HUES64 (cell line): ENCODE results near the gene APH1A.

Experiments
- H3K27ac ChIP-seq: 2 replicates; pipeline ENCODE4 v1.7.0; 2013; ENCODE audit warnings: low read depth, low read length, inconsistent platforms
- H3K27me3 ChIP-seq: 2 replicates; pipeline ENCODE4 v1.6.1; 2013; ENCODE audit warnings: mild to moderate bottlenecking, low read length; ENCODE audit not compliant: insufficient read depth
- H3K36me3 ChIP-seq: 2 replicates; pipeline ENCODE4 v1.6.1; 2013; ENCODE audit warnings: mild to moderate bottlenecking, low read length; ENCODE audit not compliant: insufficient read depth
- H3K4me1 ChIP-seq: 2 replicates; pipeline ENCODE4 v1.6.1; 2013; ENCODE audit warnings: mild to moderate bottlenecking, low read length, moderate library complexity; ENCODE audit not compliant: insufficient read depth
- H3K4me3 ChIP-seq: 2 replicates; pipeline ENCODE4 v1.5.1; 2013; ENCODE audit warnings: mild to moderate bottlenecking, low read length, moderate library complexity
- H3K9ac ChIP-seq: 2 replicates; pipeline ENCODE4 v1.6.1; 2013; ENCODE audit warnings: mild to moderate bottlenecking, low read depth, low read length
- H3K9me3 ChIP-seq: 2 replicates; pipeline ENCODE4 v1.6.1; 2013; ENCODE audit warnings: low read depth, low read length; ENCODE audit not compliant: insufficient read depth
- WGBS: fragments of 150-250, 120-280 bp; methylation state at CpG from one replicate; pipeline ENCODE4 v1.1.7; 2013; ENCODE audit warnings: missing lambda C conversion rate; 5-methylcytosine and 5-hydroxymethylcytosine counted together

Gene APH1A

DNA sequence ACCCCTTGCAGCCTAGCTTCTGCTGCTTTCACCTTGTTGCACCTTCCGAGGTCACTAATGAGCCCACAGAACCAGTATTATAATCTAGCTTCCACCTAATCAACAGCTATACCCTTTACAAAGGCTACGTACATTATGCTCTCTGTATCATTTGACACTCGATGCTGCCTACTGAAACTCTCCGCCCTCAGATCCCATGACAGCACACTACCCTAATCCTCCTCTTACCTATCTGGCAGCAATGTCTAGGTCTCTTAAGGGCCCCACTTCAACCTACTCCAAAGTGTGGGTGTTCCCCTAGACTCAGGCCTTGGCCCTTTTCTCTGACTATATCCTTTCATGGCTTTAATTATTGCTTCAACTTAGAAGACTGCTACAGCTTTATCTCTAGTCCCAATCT is 20.0 kb upstream of the APH1A start:
- Histone ChIP-seq H3K27me3 (no peaks in the 10 kb centered on the region), H3K4me1 (peaks cover 6% of the 10 kb centered on the region; the same call in 1 of the 2 replicates), H3K27ac (no peak overlapping the region), H3K9ac (no peak overlapping the region), H3K9me3 (no peaks in the 10 kb centered on the region), H3K4me3 (no peak overlapping the region), H3K36me3 (peaks cover 25% of the 10 kb centered on the region)
- 92% methylated on average over 4 of the region's 4 CpGs for WGBS

DNA sequence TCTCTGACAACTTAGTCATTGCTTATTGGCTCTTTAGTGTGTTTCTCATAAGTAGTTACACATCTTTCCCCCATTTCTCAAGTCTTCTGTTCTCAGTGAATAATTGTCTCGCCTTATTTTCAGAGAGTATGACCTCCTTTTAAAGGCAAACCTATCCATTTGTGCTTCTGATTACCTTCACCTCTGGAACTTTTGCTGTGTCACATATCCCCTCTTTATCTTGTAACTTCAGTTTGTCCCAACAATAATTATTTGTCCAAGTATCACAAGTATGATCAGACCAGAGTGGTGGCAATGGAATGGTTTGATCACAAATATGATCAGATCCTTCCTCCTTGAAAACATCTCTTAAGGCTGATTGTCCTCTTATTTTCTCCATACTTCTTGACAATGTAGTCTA is 19.6 kb upstream of the APH1A start:
- Histone ChIP-seq H3K9ac (no peak overlapping the region), H3K36me3 (peaks cover 25% of the 10 kb centered on the region), H3K4me1 (peaks cover 5% of the 10 kb centered on the region; the same call in 1 of the 2 replicates), H3K4me3 (no peak overlapping the region), H3K27me3 (peaks cover 3% of the 10 kb centered on the region), H3K9me3 (no peaks in the 10 kb centered on the region), H3K27ac (no peak overlapping the region)
- 91% methylated on average over 1 of the region's 1 CpG for WGBS

DNA sequence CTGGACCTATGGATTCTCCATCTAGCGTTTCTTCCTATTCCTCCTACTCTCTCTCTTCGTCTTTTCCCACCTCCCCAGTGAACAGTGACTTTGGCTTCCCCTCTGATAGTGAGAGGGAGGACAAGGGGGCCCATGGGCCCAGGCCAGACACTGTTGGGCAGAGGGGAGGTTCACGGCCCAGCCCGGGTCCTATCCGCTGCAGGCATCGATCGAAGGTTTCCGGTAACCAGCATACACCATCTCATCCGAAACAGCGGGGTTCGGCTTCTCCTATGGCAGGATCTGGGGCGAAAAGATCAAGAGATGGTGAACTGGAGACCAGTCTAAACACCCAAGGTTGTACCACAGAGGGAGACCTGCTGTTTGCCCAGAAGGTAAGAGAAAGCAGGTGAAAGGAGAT is 14.4 kb upstream of the APH1A start:
- H3K36me3 ChIP-seq = peaks cover 25% of the 10 kb centered on the region
- peak overlapping the region; percentile 62 for H3K4me3 ChIP-seq
- WGBS = 90% methylated on average over 12 of the region's 12 CpGs
- H3K27ac ChIP-seq = no peak overlapping the region
- H3K4me1 ChIP-seq = peaks cover 8% of the 10 kb centered on the region; the same call in 1 of the 2 replicates
- peak overlapping the region; percentile 45; the same call in 1 of the 2 replicates for H3K9ac ChIP-seq
- peaks cover 13% of the 10 kb centered on the region for H3K27me3 ChIP-seq
- no peaks in the 10 kb centered on the region for H3K9me3 ChIP-seq

GRCh38 chr1:150282558-150282958 is 13.7 kb upstream of the APH1A start:
- H3K27me3 ChIP-seq = peaks cover 13% of the 10 kb centered on the region
- peak overlapping the region; percentile 62 for H3K4me3 ChIP-seq
- peaks cover 8% of the 10 kb centered on the region; the same call in 1 of the 2 replicates for H3K4me1 ChIP-seq
- 10% methylated on average over 21 of the region's 21 CpGs for WGBS
- H3K36me3 ChIP-seq = peaks cover 24% of the 10 kb centered on the region
- no peak overlapping the region; the same call in 1 of the 2 replicates for H3K27ac ChIP-seq
- H3K9ac ChIP-seq = peak overlapping the region; percentile 45
- no peaks in the 10 kb centered on the region for H3K9me3 ChIP-seq

DNA sequence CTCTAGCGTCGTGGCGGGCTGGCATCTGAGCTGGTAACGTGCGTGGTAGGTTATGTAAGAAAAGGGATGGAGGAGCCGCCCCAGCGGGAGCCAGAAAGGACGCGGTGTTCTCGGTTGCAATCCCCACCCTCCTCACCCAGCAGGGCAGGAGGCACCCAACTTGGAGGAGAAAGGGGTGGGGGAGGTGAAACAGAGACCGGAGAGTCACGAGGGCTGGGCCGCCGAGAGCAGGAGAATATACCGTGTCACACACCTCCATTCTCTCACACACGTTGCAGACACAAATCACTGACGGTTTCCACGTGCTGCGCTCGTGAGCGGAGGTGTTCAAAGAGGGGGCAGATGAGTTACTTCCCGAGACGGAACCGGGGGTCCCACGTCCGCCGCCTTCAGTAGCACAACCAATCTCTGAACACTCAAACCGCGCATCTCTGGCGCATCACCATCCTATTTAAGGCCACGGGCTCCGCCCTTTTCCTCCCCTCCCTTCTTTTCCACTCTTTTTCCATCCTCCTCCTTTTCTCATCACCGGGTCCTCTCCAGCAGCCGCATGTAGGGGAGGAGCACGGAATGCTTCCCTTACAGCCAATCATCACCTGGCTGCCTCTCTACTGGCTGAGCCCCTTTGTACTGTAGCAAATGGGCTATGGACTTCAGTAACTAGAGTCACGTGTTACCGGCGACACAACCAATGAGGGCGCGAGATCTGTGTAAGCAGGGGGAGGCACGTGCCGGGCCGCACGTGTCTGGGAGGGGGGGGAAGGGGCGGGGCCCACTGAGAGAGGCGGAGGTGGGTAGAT is 13.1 kb upstream of the APH1A start, which contains the start of gene CIART:
CIART (plus strand) TSS at position 797 of the 800 bp plus-strand sequence. CDS start 714 bp downstream, outside the sequence.
- Histone ChIP-seq H3K27ac (peak within 1 kb of the TSS; percentile 69; the same call in 1 of the 2 replicates), H3K4me3 (peak within 1 kb of the TSS; percentile 68), H3K9me3 (no peaks in the 10 kb centered on the region), H3K36me3 (peaks cover 19% of the 10 kb centered on the region), H3K27me3 (peaks cover 13% of the 10 kb centered on the region), H3K9ac (peak within 1 kb of the TSS; percentile 81), H3K4me1 (peaks cover 8% of the 10 kb centered on the region; the same call in 1 of the 2 replicates)
- 27% methylated on average over 39 of the region's 46 CpGs for WGBS

DNA sequence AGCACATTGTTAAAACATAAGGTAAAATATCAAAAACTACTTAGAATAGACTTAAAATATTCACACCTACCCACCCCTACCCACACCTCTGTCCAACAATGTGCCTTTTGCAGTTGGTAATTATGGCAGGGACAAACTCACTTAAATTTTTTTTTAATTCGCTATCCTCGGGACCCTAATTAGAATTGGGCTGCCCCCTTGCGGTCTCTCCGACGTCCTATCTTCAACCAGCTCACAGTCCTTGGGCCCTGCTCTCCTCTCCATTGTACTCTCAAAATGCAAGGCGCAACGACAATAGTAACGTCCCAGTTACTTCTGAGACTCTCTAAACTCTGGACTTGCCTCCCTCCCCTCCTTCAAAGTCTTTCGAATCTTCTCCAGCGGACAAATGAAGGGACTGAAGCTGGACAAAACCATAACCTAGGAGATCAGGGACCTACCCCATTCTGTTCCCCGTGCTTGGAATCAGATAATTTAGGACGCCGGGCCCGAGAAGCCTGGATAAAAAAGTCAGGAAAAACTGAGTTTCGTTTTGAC is 12.5 kb upstream of the APH1A start:
- 27% methylated on average over 15 of the region's 15 CpGs for WGBS
- H3K9me3 ChIP-seq = no peaks in the 10 kb centered on the region
- H3K27ac ChIP-seq = peak overlapping the region; percentile 69; the same call in 1 of the 2 replicates
- H3K4me3 ChIP-seq = peak overlapping the region; percentile 68
- H3K36me3 ChIP-seq = peaks cover 17% of the 10 kb centered on the region
- peak overlapping the region; percentile 81 for H3K9ac ChIP-seq
- peaks cover 8% of the 10 kb centered on the region; the same call in 1 of the 2 replicates for H3K4me1 ChIP-seq
- H3K27me3 ChIP-seq = peaks cover 13% of the 10 kb centered on the region

- H3K27ac ChIP-seq = no peak overlapping the region
- no peaks in the 10 kb centered on the region for H3K9me3 ChIP-seq
- peaks cover 18% of the 10 kb centered on the region for H3K36me3 ChIP-seq
- WGBS = 80% methylated on average over 6 of the region's 6 CpGs
- H3K27me3 ChIP-seq = peaks cover 13% of the 10 kb centered on the region
- no peak overlapping the region for H3K4me3 ChIP-seq
- H3K9ac ChIP-seq = no peak overlapping the region; the same call in 1 of the 2 replicates
- peaks cover 8% of the 10 kb centered on the region; the same call in 1 of the 2 replicates for H3K4me1 ChIP-seq
Observed at GRCh38 chr1:150280138-150280707, 11.4 kb upstream of the APH1A start.

DNA sequence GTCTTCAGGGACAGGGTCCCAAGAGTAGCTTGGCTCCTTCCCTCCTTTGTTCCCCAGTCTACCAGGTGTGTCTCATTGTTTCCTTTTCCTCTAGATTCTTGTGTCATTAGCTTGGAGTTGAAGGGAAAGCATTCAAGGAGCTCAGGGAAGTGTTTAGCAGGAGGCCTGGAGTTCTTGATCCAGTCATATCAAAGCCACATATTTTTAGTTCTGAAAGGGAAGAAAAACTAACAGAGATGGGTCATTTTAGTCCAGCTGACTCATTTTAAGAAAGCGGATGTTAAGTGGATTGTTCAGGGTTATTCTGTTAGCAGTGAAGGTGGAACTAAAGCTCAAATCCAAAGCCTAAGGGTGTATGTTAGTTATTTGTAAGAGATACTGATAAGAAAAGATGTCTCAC is 4.5 kb upstream of the APH1A start:
- Histone ChIP-seq H3K4me1 (peaks cover 18% of the 10 kb centered on the region), H3K27me3 (no peaks in the 10 kb centered on the region), H3K9me3 (no peaks in the 10 kb centered on the region), H3K27ac (no peak overlapping the region), H3K9ac (peak overlapping the region; percentile 64; the same call in 1 of the 2 replicates), H3K4me3 (peak overlapping the region; percentile 54), H3K36me3 (peaks cover 8% of the 10 kb centered on the region; the same call in 1 of the 2 replicates)
- 83% methylated on average over 1 of the region's 1 CpG for WGBS

DNA sequence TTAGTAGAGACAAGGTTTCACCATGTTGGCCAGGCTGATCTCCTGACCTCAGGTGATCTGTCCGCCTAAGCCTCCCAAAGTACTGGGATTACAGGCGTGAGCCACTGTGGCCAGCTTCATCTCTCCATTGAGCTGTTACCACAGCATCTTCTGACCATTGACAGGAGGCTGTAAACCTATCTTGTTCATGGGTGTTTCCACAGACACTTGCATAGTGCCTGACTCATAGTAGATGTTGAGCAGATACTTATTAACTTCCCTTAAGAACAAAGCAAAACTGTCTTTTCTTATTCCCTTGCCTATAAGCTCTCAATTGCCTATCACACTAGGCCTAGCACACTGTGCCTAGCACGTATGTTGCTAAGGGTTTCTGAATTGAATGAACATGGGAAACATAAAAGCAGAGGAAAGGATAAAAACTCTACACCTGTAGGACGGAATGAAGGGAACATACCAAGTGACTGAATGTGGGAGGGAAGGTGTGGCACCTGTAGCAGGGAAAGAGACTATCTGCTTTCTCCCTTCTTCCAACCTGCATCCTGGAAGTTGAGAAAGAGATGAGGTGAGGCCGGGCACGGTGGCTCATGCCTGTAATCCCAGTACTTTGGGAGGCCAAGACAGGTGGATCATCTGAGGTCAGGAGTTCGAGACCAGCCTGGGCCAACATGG is 2.6 kb upstream of the APH1A start:
- H3K36me3 ChIP-seq = peaks cover 16% of the 10 kb centered on the region
- WGBS = 93% methylated on average over 7 of the region's 7 CpGs

GRCh38 chr1:150269451-150269850 is 635 bp upstream of the APH1A start:
- 57% methylated on average over 6 of the region's 10 CpGs for WGBS
- peak overlapping the region; percentile 92 for H3K4me3 ChIP-seq
- peak overlapping the region; percentile 85 for H3K27ac ChIP-seq
- peak overlapping the region; percentile 75 for H3K9ac ChIP-seq
- H3K36me3 ChIP-seq = peaks cover 31% of the 10 kb centered on the region
- peaks cover 18% of the 10 kb centered on the region for H3K4me1 ChIP-seq
- H3K27me3 ChIP-seq = no peaks in the 10 kb centered on the region
- H3K9me3 ChIP-seq = no peaks in the 10 kb centered on the region

More for the DNA sequence above, 2.6 kb upstream of the APH1A start:
- no peak overlapping the region for H3K9ac ChIP-seq
- H3K9me3 ChIP-seq = no peaks in the 10 kb centered on the region
- no peak overlapping the region for H3K4me3 ChIP-seq
- no peak overlapping the region for H3K27ac ChIP-seq
- no peaks in the 10 kb centered on the region for H3K27me3 ChIP-seq
- H3K4me1 ChIP-seq = peaks cover 18% of the 10 kb centered on the region
